Measurements from ENCODE around the gene MARK3.

Gene MARK3

DNA sequence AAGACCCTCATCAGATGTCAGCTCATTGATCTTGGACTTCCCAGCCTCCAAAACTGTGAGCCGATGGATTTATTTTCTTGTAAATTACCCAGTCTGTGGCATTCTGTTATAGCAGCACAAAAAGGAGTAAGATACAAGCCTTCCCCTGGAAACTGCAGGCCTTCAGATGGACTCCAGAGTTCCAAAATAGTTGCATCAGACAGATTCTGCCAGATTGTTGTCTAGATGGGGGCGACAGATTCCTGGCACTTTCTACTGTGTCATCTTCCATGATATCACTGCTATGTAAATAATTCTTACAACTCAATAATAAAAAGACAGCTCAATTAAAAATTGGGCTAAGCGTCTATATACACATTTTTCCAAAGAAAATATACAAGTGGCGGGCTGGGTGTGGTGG is 17.2 kb upstream of the MARK3 start:
- DNase-seq = peak; percentile 56

DNA sequence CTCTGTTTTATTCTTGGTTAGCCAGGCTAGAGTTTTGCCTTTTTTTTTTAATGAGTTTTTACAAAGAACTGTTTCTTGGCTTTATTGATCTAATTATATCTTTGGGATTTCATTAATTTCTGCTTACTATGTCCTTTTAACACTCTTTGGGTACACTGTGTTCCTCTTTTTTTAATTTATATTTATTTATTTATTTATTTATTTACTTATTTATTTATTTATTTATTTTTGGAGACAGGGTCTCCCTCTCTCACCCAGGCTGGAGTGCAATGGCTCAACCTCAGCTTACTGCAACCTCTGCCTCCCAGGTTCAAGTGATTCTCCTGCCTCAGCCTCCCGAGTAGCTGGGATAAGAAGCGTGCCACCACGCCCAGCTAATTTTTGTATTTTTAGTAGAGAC is 15.1 kb upstream of the MARK3 start:
- DNase-seq = no peak

DNA sequence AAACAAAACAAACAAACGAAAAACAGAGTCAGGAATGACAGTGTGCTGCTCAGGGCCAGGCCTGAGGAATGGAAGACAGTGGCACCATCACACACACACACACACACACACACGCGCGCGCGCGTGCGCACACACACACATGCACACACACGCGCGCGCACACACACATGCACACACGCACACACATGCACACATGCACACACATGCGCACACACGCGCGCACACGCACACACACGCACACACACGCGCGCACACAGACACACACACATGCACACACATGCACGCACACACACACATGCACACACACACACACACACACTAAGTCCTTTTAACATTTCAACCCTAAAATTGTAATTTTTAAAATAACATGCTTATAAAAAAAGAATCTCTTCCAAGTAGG is 13.2 kb upstream of the MARK3 start:
- no peak for DNase-seq

DNA sequence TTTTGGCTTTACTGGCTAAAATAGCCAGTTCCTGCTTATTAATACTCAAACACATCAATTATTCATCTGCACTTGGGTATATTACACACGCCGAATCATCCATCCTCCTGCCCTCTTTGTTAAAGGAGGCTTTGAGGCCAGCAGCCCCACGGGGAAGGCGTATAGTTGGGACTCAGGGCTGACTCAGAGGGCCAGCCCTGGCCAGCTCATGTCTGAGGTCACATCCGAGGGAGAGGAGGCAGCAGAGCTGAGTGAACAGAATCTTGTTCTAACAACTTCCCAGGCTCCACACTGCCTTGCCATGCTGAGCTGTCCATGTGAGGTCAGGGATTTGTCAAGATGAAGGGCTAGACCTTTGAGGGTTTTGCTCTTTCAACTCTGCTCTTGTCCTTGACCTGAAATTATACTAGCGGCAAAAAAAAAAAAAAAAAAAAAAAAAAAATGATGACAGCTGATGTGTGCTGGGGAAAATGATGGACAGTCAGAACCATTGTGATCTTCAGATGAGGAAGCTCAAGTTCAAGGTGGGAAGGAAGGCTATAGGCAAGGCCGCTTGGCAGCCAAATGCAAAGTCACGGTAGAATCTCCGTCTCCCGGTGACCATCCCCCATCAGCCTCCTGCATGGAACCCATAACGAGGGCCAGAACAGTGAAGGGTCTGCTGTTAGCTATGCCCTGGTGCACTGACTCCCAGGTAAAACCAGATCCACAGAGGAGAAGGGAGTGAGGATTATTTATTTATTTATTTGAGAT is 12.5 kb upstream of the MARK3 start:
- DNase-seq = peak; percentile 88

DNA sequence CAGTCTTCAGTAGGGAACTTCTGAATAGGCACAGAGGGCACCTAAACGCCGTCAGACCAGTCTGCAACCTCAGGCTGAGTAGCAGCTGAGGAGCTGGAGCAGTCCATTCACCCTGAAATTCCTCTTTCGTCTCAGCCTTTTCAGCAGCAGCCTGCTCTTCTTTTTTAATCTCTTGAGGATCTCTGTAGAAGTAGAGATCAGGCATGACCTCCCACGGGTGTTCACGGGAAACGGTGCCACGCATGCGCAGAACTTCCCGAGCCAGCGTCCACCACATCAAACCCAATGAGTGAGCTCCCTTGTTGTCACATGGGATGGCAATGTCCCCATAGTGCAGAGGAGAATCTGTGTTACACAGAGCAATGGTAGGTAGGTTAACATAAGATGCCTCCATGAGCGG is 11.1 kb upstream of the MARK3 start:
- DNase-seq = no peak

DNA sequence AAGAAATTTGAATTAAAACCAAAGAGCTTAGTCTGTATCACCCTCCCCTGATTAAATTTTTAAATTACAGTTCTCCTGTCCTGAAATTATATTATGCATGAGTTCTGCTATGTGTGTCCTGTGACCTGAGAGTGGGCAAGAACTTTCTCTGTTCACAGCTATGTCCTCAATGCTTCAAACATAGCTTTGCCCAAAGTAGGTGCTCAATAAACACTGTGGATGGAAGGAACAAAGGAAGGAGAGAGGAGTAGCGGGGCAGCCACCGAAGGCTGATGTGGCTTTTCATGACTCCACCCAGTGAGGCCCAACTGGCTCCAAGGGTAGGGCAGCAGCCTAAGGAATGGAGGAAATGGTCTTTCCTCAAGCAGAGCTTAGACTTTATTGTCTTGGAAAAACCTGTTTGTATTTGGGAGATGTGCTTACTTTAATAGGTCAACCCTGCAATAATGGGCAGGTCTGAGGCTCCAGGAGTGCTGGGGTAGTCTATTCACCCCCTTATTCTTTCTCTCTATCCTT is 7.6 kb upstream of the MARK3 start:
- DNase-seq = no peak

DNA sequence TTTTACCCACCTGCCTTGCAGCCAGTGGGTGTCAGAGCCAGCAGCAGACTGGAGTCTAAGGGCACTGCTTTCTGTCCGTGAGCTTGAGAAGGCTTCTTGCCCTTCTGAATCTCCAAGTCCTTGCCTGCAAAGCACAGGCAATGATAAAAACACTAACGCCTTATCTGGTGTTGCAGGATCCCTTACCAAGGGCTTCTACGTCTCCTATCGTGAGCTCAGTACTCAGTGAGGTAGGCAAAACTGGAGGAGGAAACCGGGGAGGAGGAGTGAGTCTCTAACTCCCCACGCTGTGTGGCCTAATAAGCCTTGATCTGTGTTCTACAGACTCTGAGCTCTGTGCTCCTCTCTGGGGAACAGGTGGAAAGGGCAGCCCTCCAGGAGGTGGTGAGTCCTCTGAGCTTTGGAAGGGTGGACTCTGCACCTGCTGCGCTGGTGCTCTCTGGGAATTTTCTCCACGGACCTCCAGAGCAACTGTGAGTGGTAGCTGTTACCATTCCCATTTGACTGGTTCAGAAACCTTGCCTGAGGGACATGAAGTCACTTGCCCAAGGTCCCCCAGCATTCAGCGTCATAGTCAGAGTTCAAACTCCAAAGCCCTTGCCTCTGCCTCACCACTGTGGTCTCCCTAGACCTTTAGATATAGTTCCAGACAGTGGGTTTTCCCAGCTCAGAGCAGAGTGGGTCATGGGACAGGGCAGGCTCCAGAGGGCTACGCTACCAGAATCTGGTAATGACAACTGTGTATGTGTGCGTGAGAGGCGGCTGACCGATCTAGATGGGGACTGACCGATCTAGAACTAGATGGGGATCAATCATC is 7.0 kb upstream of the MARK3 start:
- DNase-seq = no peak

DNA sequence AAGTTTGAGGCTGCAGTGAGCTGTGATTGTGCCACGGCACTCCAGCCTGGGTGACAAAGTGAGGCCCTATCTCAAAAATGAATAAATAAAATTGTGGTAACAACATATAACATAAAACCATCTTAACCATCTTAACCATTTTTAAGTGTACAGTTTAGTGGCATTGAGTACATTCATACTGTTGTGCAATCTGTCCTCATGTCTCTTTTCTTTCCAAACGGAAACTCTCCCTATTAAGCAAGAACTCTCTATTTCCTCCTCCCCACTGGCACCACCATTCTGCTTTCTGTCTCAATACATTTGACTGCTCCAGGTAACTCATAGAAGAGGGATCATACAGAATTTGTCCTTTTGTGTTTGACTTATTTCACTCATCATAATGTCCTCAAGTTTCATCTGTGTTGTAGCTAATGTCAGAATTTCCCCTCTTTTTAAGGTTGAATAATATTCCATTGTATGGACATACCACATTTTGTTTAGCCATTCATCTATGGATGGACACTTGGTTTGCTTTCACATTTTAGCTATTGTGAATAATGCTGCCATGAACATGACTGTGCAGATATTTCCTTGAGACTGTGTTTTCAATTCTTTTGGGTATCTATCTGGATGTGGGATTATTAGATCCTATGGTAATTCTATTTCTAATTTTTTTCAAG is 4.4 kb upstream of the MARK3 start:
- no peak for DNase-seq

DNA sequence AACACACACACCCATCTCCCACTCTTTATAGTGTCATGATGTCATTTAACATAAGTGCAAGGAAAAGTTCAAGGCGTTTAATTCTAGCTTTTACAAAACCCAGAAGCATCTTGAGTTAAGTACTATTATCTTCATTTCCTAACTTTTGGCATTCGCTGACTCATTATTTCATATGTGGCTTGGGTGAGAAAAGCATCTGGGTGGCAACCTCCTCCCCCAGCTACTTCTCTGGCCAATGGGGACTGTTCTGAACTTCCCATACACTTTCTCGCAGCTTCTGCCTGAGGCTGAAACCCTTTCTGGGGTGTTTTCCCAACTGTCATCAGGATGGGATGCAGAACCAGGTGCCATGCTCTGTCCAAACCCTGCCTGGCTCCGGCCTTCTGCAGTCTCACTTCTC is 2.8 kb upstream of the MARK3 start:
- DNase-seq = peak; percentile 86

DNA sequence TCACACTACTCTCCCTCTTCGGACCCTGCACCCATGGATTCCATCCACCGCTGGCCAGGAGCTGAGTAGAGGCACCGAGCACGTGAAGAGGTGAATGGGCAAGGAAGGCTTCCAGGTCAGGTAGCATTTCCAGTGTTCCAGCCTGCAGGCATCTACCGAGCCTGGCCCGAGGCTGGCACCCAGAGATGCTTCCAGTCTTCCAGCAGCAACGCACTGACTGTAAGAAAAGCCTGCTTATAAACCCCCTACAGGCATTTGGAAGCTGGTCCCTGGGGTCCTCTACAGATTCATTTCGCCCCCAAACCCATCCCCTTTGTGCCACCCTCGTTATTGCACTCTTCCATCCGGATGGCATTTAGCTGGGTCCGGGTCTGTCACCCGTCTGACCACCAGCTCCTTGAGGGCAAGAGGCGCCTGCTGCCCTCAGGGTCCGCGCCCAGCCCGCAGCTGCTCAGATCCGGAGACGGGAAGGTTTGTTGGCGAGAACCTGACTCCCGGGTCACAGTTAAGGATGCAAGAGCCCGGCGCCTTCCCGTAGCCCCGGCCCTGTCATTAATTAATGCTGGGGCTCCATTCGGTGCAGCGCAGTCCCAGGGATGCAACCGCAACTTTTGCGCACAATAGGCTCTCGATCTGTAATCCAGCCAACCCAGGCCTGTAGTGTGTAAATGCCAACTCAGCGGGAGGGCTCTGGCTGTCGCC is 614 bp upstream of the MARK3 start:
- DNase-seq = no peak

DNA sequence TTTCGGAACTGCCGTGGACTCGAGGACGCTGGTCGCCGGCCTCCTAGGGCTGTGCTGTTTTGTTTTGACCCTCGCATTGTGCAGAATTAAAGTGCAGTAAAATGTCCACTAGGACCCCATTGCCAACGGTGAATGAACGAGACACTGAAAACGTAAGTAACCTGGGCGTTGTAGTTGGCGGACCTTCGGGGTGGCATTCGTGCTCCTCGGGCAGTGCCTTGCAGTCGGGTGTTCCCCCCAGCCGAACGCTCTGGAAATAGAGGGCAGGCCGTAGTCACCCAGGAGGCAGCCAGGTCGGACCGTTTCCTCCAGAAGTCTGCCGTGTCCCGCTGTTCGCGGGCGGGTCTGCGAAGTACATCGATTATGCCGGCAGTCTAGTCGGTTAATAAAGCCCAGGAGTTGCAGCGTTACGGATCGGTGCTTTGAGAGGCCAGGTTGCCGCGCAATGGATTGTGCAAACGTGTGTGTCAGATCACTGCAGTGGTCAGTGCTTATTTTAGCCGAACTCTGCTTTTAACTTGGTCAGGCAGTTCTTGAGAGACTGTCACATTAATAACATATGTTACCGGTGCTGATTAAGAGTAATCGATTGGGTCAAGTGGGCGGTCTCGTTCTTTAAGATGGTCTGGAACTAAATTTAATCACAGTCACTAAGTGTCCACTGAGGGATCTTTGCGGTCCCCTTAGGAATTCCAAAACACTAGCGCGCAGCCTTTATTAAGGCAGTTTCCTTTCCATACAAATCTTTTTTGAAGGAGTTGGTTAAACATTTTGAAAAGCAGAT is 906 bp downstream of the MARK3 start:
- no peak for DNase-seq

DNA sequence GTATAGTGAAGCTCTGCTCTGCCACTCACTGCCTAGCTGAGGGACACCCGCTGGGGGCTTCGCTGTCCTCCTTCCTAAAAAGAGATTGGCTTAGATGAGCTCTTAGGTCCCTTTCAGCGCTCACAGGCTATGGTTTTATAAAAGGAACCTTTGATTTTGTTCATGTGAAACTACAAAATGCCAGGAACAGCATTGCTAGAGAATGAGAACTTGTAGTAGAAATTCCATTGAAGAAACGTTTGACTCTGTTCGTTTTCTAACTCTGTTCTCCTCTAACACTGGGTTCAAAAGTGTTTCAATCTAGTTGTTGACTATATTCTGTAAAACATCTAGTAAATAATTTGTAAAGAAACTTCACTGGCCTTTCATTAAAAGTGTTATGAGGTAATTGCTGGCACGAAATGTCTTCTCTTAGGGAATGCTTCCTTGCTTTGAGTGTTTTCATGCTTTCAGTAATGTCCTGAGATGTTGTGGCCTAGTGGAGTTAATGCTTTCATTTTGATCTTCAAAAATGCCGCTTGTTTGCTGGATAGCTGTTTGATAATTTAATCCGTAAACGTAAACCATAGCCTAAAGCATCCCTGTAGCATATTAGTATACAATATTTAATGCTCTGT is 1.6 kb downstream of the MARK3 start:
- DNase-seq = no peak

DNA sequence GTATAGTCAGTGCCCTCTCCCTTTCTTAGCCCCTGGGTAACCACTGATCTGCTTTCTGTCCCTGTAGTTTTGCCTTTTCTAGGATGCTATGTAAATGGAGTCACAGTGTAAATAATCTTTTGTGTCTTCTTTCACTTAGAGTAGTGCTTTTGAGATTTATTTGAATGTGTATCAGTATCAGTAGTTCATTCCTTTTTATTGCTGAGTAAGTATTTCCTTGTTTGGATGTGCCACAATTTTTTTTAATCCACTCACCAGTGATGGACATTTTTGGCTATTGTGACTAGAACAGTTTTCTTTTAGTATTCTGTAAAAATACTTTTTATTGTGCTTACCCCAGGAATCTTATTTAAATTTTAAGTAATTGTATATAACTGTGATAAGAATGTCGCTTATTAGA is 3.4 kb downstream of the MARK3 start:
- DNase-seq = no peak

DNA sequence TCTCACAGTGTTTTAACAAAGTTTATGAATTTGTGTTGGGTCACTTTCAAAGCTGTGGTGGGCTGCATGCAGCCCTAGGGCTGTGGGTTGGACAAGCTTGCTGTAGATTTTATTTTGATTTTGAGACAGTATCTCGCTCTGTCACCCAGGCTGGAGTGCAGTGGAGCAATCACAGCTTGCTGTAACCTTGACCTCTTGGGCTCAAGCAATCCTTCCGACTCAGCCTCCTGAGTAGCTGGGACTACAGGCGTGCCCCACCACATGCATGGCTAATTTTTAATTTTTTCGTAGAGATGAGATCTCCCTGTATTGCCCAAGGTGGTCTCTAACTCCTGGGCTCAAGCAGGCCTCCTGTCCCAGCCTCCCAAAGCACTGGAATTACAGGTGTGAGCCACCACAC is 5.4 kb downstream of the MARK3 start:
- no peak for DNase-seq

DNA sequence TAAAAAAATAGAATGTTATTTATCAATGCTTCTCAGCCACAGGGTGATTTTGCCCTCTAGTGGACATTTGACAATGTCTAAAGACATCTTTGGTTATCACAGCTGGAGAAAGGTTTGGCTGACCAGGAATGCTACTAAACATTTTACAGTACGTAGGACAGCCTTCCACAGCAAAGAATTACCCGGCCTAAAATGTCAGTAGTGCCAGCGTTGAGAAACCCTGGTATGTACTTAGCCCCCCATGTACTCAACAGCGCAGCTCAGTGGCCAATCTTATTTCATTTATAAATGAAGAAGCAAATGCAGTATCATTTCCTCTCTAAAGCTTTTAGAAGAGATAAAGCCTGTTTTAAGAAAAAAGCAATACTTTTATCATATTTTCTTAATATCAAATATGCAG is 5.8 kb downstream of the MARK3 start:
- peak; percentile 76 for DNase-seq

DNA sequence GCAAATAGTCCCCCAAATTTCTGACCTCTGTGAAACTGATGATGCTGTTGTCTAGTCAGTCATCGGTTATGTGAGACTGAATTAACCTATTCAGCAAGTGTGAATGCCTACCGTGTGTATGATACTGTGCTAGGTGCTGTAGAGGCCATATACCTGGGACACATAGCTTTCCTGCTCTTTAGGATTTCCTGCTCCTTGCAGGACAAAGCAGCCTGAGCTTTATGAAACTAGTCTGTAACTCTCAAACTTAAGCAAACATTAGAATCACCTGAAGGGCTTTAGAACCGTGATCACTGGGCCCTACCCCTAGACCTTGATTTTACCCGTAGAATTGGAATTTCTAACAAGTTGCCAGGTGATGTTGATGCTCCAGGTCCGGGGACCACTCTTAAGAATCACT is 6.9 kb downstream of the MARK3 start:
- no peak for DNase-seq

DNA sequence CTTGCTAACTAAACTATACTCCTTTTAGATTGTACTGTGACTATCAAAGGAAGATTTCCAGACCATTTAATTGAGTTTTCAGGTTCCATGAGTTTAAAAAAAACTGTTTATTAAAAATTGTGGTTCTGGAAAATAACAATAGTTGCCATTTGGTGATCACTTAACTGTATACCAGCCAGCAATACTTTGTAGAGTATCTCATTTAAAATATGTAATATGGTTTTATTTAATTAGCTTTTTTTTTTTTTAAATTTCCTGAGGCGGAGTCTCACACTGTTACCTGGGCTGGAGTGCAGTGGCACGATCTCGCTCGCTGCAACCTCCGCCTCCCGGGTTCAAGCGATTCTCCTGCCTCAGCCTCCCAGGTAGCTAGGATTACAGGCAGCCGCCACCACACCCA is 7.4 kb downstream of the MARK3 start:
- no peak for DNase-seq

DNA sequence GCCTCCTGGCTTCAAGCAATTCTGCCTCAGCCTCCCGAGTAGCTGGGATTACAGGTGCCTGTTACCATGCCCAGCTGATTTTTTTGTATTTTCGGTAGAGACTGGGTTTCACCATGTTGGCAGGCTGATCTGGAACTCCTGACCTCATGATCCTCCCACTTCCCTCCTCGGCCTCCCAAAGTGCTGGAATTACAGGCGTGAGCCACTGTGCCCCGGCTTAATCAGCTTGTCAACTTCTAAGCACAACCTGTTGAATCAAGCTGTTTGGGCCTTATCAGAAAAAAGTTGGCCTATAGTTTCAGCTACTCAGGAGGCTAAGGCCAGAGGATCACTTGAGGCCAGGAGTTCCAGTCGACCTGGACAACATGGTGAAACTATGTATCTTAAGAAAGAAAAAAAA is 7.9 kb downstream of the MARK3 start:
- no peak for DNase-seq

DNA sequence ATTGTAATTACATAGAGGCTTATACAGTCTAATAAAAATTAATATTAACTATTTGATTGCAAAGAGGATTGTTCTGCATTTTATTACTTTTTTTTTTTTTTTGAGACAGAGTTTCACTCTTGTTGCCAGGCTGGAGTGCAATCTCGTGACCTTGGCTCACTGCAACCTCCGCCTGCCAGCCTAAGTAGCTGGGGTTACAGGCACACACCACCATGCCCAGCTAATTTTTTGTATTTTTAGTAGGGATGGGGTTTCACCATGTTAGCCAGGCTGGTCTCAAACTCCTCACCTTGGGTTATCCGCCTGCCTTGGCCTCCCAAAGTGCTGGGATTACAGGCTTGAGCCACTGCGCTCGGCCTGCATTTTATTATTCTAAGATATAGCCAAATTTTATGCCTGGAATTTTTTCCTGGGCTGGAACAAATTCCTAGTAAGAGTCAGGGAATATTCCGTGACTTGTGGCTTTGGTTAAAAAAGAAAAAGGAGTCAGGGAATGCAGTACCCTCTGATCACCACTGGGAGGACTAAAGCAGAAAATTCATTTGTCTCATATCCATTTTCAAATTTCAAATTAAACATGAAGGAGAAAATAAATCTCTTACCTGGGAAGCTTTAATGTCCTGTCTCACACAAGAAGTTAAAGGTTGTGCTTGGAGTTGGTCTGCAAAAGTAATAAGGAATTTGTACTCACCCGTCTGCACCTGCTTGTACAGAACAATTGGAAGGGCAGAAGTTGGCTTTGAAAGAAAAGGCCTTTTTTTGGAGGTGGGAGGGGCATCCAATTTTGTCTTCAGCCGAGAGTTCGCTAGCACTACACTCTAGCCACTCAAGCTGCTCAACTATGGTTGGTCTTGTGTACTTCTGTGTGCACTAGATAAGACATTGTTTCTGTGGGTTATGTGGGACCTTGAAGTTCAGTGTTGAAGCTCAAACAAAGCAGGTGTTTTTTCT is 8.7 kb downstream of the MARK3 start:
- peak; percentile 61 for DNase-seq

DNA sequence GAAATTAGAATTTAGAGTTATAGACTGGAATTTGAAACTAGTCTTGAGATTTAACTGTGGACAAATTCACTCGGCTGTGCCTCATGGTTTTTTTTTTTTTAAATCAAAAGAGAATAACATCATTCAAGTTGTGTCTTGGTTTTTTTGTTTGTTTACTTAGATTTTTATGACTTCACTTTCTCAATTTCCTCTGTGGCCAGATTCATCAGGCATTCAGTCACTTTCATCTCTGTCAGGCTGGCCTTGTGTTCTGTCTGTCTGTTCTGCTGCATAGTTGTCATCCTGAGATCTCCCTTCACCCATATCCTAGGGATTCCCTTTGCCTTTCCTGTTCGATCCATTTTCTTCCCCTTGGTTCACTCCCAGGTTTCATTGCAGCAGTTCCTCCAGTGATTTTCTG is 10.0 kb downstream of the MARK3 start:
- no peak for DNase-seq

DNA sequence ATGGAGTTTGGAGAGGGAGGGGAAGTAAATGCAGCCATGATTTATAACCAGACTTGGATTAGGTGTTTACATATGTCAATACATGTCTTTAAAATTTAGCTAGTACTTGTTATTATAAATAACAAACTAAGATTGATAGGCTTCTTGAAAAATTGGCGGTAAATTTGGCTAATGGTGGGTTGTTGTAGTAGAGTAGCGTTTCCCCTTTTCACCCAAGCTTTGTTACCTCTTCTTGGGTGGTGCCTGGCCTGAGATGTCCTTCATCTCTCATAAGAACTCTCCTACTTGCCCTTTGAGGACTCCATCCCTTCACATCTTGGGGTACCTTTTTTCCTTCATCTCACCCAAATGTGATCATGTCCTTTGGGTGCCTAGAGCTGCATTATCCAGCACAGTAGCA is 11.2 kb downstream of the MARK3 start:
- DNase-seq = no peak
